ENCODE results near the gene ZNF511.

Gene ZNF511

DNA sequence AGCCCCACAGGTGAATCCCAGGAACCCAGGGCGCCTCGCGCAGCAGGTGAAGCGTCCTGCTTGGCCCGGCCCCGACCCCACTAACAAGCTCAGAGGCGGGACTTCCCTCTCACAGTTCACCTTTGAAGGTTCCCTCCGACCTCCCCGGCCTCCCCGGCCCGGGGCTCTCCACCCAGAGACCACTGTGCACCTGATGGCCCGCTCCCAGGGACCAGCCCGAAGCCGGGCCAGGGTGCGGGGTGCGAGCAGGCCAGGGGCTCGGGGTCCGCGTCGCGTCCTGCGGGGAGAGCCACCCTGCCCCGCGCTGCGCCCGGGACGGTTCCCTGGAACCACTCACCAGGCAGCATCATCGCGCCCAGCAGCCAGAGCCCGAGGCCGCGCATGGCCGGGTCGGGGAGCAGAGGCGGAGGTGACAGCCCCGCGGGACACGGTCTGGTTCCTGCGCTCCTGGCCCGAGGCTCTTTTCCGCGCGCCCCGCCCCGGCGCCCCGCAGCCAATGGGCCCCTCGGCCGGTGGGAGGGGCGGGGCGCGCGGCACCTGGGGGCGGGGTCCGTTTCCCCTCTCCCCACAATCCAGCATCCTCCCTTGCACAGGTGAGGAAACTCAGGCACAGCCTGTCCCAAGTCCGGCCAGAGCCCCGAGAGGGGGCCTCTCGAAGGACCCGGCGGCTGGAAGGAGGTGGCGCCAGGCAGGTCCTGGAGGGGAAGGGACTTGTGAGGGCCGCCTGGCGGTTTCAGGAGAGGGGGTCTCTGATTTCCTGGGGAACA, 32.1 kb upstream of the ZNF511 start, which contains the start of gene ADAM8:
TSS of gene ADAM8 (minus strand) at position 434 of the 767 bp plus-strand sequence. CDS start at position 383, 51 bp downstream.
- peaks cover 36% of the 10 kb centered on the region for H3K4me1 Mint-ChIP-seq
- DNase-seq (ENCODE audit: low spot score in 2 of 2) (no peak), ATAC-seq (replicated peaks; ENCODE audit: extremely low read depth, poor library complexity, severe bottlenecking) (no peak)
- peaks cover 36% of the 10 kb centered on the region for H3K36me3 Mint-ChIP-seq (ENCODE audit: insufficient read depth)
- H3K27me3 Mint-ChIP-seq = no peaks in the 10 kb centered on the region
- H3K9me3 Mint-ChIP-seq = no peaks in the 10 kb centered on the region
- peak within 1 kb of the TSS; percentile 97 for H3K27ac Mint-ChIP-seq (ENCODE audit: low read depth)
- H3K4me3 Mint-ChIP-seq = peak within 1 kb of the TSS; percentile 88

- DNase-seq (ENCODE audit: low spot score in 2 of 2) = no peak
- Mint-ChIP-seq H3K4me1 (peaks cover 36% of the 10 kb centered on the region), H3K27me3 (no peaks in the 10 kb centered on the region), H3K9me3 (no peaks in the 10 kb centered on the region), H3K4me3 (peak overlapping the region; percentile 88), H3K36me3 (ENCODE audit: insufficient read depth) (peaks cover 33% of the 10 kb centered on the region), H3K27ac (ENCODE audit: low read depth) (peak overlapping the region; percentile 97)
- ATAC-seq (replicated peaks; ENCODE audit: extremely low read depth, poor library complexity, severe bottlenecking) = no peak
Measured at GRCh38 chr10:133277277-133277992, 31.3 kb upstream of the ZNF511 start.

GRCh38 chr10:133277993-133278576, 30.6 kb upstream of the ZNF511 start:
- Mint-ChIP-seq H3K9me3 (no peaks in the 10 kb centered on the region), H3K27ac (ENCODE audit: low read depth) (peak overlapping the region; percentile 97), H3K4me1 (peaks cover 36% of the 10 kb centered on the region), H3K36me3 (ENCODE audit: insufficient read depth) (peaks cover 30% of the 10 kb centered on the region), H3K4me3 (peak overlapping the region; percentile 87), H3K27me3 (no peaks in the 10 kb centered on the region)
- DNase-seq (ENCODE audit: low spot score in 2 of 2) (no peak), ATAC-seq (replicated peaks; ENCODE audit: extremely low read depth, poor library complexity, severe bottlenecking) (no peak)

DNA sequence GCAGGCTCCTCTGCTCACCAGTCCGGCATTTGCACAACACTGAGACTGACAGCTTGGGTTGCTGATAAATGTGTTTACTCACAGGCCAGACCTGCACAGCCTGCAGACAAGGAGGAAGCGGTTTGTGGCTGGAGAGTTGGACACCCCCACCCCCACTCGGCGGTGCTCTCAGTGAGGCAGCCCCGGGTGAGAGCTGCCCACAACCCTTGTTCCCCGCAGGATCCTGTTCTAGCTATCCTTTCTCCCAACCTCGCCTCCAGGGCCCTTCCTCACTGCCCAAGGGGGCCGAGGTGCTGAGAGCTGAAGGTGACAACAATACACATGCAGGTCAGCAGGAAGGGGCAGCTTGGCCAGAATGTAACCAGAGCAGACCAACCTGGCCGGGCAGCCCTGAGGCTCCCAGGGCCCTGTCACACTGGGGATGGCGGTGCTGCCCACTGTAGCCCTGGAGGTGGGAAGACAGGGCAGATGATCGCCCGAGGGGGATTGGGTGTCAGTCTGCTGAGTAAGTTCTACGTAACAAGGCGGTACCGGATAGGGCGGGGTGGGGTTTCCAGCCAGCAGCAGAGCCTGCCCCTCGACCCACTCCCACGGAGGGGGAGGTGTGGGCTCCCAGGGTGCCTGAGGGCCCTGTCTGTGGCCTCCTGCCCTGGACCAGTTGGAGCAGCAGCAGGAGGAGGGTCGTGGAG, 30.0 kb upstream of the ZNF511 start:
- Mint-ChIP-seq H3K9me3 (no peaks in the 10 kb centered on the region), H3K27me3 (no peaks in the 10 kb centered on the region), H3K4me3 (peak overlapping the region; percentile 87), H3K27ac (ENCODE audit: low read depth) (peak overlapping the region; percentile 97), H3K4me1 (peaks cover 36% of the 10 kb centered on the region), H3K36me3 (ENCODE audit: insufficient read depth) (peaks cover 36% of the 10 kb centered on the region)
- ATAC-seq (replicated peaks; ENCODE audit: extremely low read depth, poor library complexity, severe bottlenecking) (peak; percentile 63), DNase-seq (ENCODE audit: low spot score in 2 of 2) (peak; percentile 62 to 76)

GRCh38 chr10:133279326-133280226, 29.1 kb upstream of the ZNF511 start:
- peaks cover 36% of the 10 kb centered on the region for H3K4me1 Mint-ChIP-seq
- H3K27ac Mint-ChIP-seq (ENCODE audit: low read depth) = peak overlapping the region; percentile 97
- DNase-seq (ENCODE audit: low spot score in 2 of 2) = no peak
- no peaks in the 10 kb centered on the region for H3K9me3 Mint-ChIP-seq
- no peak overlapping the region for H3K4me3 Mint-ChIP-seq
- no peaks in the 10 kb centered on the region for H3K27me3 Mint-ChIP-seq
- no peak for ATAC-seq (replicated peaks; ENCODE audit: extremely low read depth, poor library complexity, severe bottlenecking)
- H3K36me3 Mint-ChIP-seq (ENCODE audit: insufficient read depth) = peaks cover 43% of the 10 kb centered on the region

DNA sequence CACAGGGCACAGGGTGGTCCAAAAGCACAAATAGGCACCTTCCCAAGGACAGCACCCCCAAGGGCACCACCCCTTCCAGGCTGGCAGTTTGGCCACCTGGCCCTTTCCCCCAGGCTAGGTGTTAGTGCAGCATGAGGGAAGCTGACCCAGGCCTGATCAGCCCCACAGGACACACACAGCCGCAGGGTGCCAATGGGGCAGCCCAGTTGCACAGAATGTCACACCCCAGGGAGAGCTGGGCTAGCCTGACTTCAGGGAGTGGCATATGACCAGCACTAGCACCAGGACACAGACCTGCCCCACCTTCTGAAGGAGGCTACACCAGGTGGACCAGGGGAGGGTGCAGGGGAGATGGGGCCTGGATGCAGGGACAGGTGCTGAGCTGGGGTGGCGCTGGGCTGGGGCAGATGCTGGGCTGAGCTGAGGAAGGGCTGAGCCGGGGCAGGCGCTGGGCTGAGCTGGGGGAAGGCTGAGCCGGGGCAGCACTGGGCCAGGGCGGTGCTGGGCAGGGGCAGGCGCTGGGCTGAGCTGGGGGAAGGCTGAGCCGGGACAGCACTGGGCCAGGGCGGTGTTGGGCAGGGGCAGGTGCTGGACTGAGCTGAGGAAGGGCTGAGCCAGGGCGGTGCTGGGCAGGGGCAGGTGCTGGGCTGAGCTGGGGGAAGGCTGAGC, 28.2 kb upstream of the ZNF511 start:
- Mint-ChIP-seq H3K27me3 (no peaks in the 10 kb centered on the region), H3K27ac (ENCODE audit: low read depth) (peak overlapping the region; percentile 97)
- no peak for ATAC-seq (replicated peaks; ENCODE audit: extremely low read depth, poor library complexity, severe bottlenecking)

DNA sequence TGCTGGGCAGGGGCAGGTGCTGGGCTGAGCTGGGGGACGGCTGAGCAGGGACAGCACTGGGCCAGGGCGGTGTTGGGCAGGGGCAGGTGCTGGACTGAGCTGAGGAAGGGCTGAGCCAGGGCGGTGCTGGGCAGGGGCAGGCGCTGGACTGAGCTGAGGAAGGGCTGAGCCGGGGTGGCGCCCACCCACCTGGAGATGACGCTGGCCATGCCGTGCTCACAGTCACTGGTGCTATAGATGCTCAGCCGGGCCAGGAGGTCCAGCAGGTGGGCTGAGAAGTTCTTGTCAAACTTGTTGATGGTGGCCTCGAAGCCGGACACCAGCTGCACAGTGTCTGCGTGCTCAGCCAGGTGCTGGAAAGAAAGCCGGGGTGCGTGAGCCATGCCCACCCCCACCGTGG, 27.6 kb upstream of the ZNF511 start:
- no peak for ATAC-seq (replicated peaks; ENCODE audit: extremely low read depth, poor library complexity, severe bottlenecking)
- DNase-seq (ENCODE audit: low spot score in 2 of 2) = no peak
- H3K4me1 Mint-ChIP-seq = peaks cover 30% of the 10 kb centered on the region
- H3K36me3 Mint-ChIP-seq (ENCODE audit: insufficient read depth) = peaks cover 44% of the 10 kb centered on the region
- H3K27ac Mint-ChIP-seq (ENCODE audit: low read depth) = no peak overlapping the region
- H3K27me3 Mint-ChIP-seq = no peaks in the 10 kb centered on the region
- no peaks in the 10 kb centered on the region for H3K9me3 Mint-ChIP-seq
- H3K4me3 Mint-ChIP-seq = no peak overlapping the region

More for the DNA sequence above, 28.2 kb upstream of the ZNF511 start:
- Mint-ChIP-seq H3K9me3 (no peaks in the 10 kb centered on the region), H3K36me3 (ENCODE audit: insufficient read depth) (peaks cover 40% of the 10 kb centered on the region), H3K4me3 (no peak overlapping the region), H3K4me1 (peaks cover 36% of the 10 kb centered on the region)
- DNase-seq (ENCODE audit: low spot score in 2 of 2) = no peak

DNA sequence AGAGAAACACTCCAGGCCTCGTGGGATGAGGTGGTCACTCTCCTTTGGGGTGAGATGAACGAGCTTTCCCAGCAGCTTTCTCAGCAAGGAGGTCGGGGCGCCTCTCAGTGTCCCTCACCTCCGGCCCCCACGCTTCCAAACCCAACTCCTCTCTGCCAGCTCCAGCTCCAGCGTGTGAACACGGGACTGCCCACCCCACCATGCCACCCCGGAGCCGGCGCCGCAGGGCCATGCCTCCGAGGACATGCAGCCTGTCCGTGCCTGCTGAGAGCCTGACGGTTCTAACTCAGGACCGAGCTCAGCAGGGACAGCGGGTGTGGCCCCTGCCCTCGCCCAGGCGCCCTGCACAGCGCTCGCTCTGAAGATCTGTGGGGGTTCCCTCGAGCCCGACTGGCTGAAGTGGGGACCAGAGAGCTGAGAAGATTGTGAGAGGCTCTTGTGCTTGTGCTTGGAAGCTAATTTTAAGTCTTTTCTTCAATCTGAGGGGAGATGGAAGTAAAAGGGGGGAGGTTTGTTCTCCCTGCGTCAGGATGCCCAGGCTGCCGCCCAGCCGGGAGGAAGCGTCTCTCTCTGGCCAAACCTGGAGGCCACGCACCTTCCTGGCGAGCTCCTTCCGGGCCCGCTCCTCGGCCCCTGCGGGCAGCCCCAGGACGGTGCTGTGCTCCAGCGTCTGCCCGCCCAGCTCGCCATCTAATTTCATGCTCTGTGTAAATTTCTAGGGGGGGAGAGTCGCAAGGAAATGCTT, 26.9 kb upstream of the ZNF511 start:
- H3K36me3 Mint-ChIP-seq (ENCODE audit: insufficient read depth) = peaks cover 46% of the 10 kb centered on the region

GRCh38 chr10:133282846-133283390, 25.8 kb upstream of the ZNF511 start:
- no peaks in the 10 kb centered on the region for H3K9me3 Mint-ChIP-seq
- no peak overlapping the region for H3K4me3 Mint-ChIP-seq
- H3K36me3 Mint-ChIP-seq (ENCODE audit: insufficient read depth) = peaks cover 43% of the 10 kb centered on the region
- DNase-seq (ENCODE audit: low spot score in 2 of 2) (no peak), ATAC-seq (replicated peaks; ENCODE audit: extremely low read depth, poor library complexity, severe bottlenecking) (no peak)
- H3K27ac Mint-ChIP-seq (ENCODE audit: low read depth) = no peak overlapping the region
- peaks cover 27% of the 10 kb centered on the region for H3K4me1 Mint-ChIP-seq
- H3K27me3 Mint-ChIP-seq = no peaks in the 10 kb centered on the region

More for the DNA sequence above, 26.9 kb upstream of the ZNF511 start:
- ATAC-seq (replicated peaks; ENCODE audit: extremely low read depth, poor library complexity, severe bottlenecking) (no peak), DNase-seq (ENCODE audit: low spot score in 2 of 2) (no peak)
- Mint-ChIP-seq H3K27me3 (no peaks in the 10 kb centered on the region), H3K4me3 (no peak overlapping the region), H3K4me1 (peaks cover 31% of the 10 kb centered on the region), H3K9me3 (no peaks in the 10 kb centered on the region), H3K27ac (ENCODE audit: low read depth) (no peak overlapping the region)

GRCh38 chr10:133283931-133284330, 24.8 kb upstream of the ZNF511 start:
- DNase-seq (ENCODE audit: low spot score in 2 of 2) (no peak), ATAC-seq (replicated peaks; ENCODE audit: extremely low read depth, poor library complexity, severe bottlenecking) (no peak)
- H3K4me1 Mint-ChIP-seq = peaks cover 17% of the 10 kb centered on the region
- H3K27ac Mint-ChIP-seq (ENCODE audit: low read depth) = peak overlapping the region; percentile 29
- H3K9me3 Mint-ChIP-seq = no peaks in the 10 kb centered on the region
- peaks cover 40% of the 10 kb centered on the region for H3K36me3 Mint-ChIP-seq (ENCODE audit: insufficient read depth)
- no peak overlapping the region for H3K4me3 Mint-ChIP-seq
- H3K27me3 Mint-ChIP-seq = no peaks in the 10 kb centered on the region

All from central memory CD8-positive, alpha-beta T cell (primary cell).